ENCODE results near the gene DNAI2.

The DNAI2 gene

GRCh38 chr17:74289688-74290087, 15.7 kb downstream of the DNAI2 start:
- Histone ChIP-seq H3K4me3 (ENCODE audit: low read depth, low read length) (no peak overlapping the region), H3K9ac (ENCODE audit: low read depth, low read length) (no peak overlapping the region), H3K4me1 (ENCODE audit: control insufficient read depth, insufficient read depth, low read length) (peaks cover 5% of the 10 kb centered on the region; the same call in 1 of the 2 replicates), H3K36me3 (ENCODE audit: control insufficient read depth, insufficient read depth, low read length) (no peaks in the 10 kb centered on the region), H3K9me3 (ENCODE audit: control insufficient read depth, insufficient read depth, low read length) (no peaks in the 10 kb centered on the region), H3K27me3 (ENCODE audit: control insufficient read depth, insufficient read depth, low read length) (no peaks in the 10 kb centered on the region), H3K27ac (ENCODE audit: low read depth, low read length) (no peak overlapping the region)

- Histone ChIP-seq H3K9me3 (ENCODE audit: control insufficient read depth, insufficient read depth, low read length) (no peaks in the 10 kb centered on the region), H3K27me3 (ENCODE audit: control insufficient read depth, insufficient read depth, low read length) (no peaks in the 10 kb centered on the region), H3K4me3 (ENCODE audit: low read depth, low read length) (no peak overlapping the region), H3K27ac (ENCODE audit: low read depth, low read length) (no peak overlapping the region), H3K9ac (ENCODE audit: low read depth, low read length) (no peak overlapping the region), H3K4me1 (ENCODE audit: control insufficient read depth, insufficient read depth, low read length) (no peaks in the 10 kb centered on the region), H3K36me3 (ENCODE audit: control insufficient read depth, insufficient read depth, low read length) (no peaks in the 10 kb centered on the region)
These were observed 16.3 kb downstream of the DNAI2 start for GRCh38 chr17:74290340-74290739.

GRCh38 chr17:74292495-74292894, 18.5 kb downstream of the DNAI2 start:
- no peaks in the 10 kb centered on the region for H3K9me3 ChIP-seq (ENCODE audit: control insufficient read depth, insufficient read depth, low read length)
- H3K27me3 ChIP-seq (ENCODE audit: control insufficient read depth, insufficient read depth, low read length) = no peaks in the 10 kb centered on the region
- H3K36me3 ChIP-seq (ENCODE audit: control insufficient read depth, insufficient read depth, low read length) = no peaks in the 10 kb centered on the region
- no peak overlapping the region for H3K9ac ChIP-seq (ENCODE audit: low read depth, low read length)
- no peaks in the 10 kb centered on the region for H3K4me1 ChIP-seq (ENCODE audit: control insufficient read depth, insufficient read depth, low read length)
- no peak overlapping the region for H3K4me3 ChIP-seq (ENCODE audit: low read depth, low read length)
- H3K27ac ChIP-seq (ENCODE audit: low read depth, low read length) = no peak overlapping the region

- no peak overlapping the region for H3K4me3 ChIP-seq (ENCODE audit: low read depth, low read length)
- H3K27me3 ChIP-seq (ENCODE audit: control insufficient read depth, insufficient read depth, low read length) = no peaks in the 10 kb centered on the region
- no peak overlapping the region for H3K9ac ChIP-seq (ENCODE audit: low read depth, low read length)
- no peak overlapping the region for H3K27ac ChIP-seq (ENCODE audit: low read depth, low read length)
- H3K4me1 ChIP-seq (ENCODE audit: control insufficient read depth, insufficient read depth, low read length) = no peaks in the 10 kb centered on the region
- no peaks in the 10 kb centered on the region for H3K36me3 ChIP-seq (ENCODE audit: control insufficient read depth, insufficient read depth, low read length)
- H3K9me3 ChIP-seq (ENCODE audit: control insufficient read depth, insufficient read depth, low read length) = no peaks in the 10 kb centered on the region
These were observed 21.9 kb downstream of the DNAI2 start for GRCh38 chr17:74295625-74296547.

GRCh38 chr17:74296548-74296936, 22.5 kb downstream of the DNAI2 start:
- no peaks in the 10 kb centered on the region for H3K36me3 ChIP-seq (ENCODE audit: control insufficient read depth, insufficient read depth, low read length)
- H3K27ac ChIP-seq (ENCODE audit: low read depth, low read length) = no peak overlapping the region
- H3K27me3 ChIP-seq (ENCODE audit: control insufficient read depth, insufficient read depth, low read length) = no peaks in the 10 kb centered on the region
- H3K9me3 ChIP-seq (ENCODE audit: control insufficient read depth, insufficient read depth, low read length) = no peaks in the 10 kb centered on the region
- no peak overlapping the region for H3K4me3 ChIP-seq (ENCODE audit: low read depth, low read length)
- no peaks in the 10 kb centered on the region for H3K4me1 ChIP-seq (ENCODE audit: control insufficient read depth, insufficient read depth, low read length)
- H3K9ac ChIP-seq (ENCODE audit: low read depth, low read length) = no peak overlapping the region

- Histone ChIP-seq H3K27me3 (ENCODE audit: control insufficient read depth, insufficient read depth, low read length) (no peaks in the 10 kb centered on the region), H3K27ac (ENCODE audit: low read depth, low read length) (no peak overlapping the region), H3K4me1 (ENCODE audit: control insufficient read depth, insufficient read depth, low read length) (no peaks in the 10 kb centered on the region), H3K9me3 (ENCODE audit: control insufficient read depth, insufficient read depth, low read length) (no peaks in the 10 kb centered on the region), H3K4me3 (ENCODE audit: low read depth, low read length) (no peak overlapping the region), H3K9ac (ENCODE audit: low read depth, low read length) (no peak overlapping the region), H3K36me3 (ENCODE audit: control insufficient read depth, insufficient read depth, low read length) (no peaks in the 10 kb centered on the region)
These were observed 23.9 kb downstream of the DNAI2 start for GRCh38 chr17:74297941-74298340.

- Histone ChIP-seq H3K9ac (ENCODE audit: low read depth, low read length) (no peak overlapping the region), H3K27ac (ENCODE audit: low read depth, low read length) (no peak overlapping the region), H3K4me1 (ENCODE audit: control insufficient read depth, insufficient read depth, low read length) (no peaks in the 10 kb centered on the region), H3K36me3 (ENCODE audit: control insufficient read depth, insufficient read depth, low read length) (no peaks in the 10 kb centered on the region), H3K9me3 (ENCODE audit: control insufficient read depth, insufficient read depth, low read length) (no peaks in the 10 kb centered on the region), H3K27me3 (ENCODE audit: control insufficient read depth, insufficient read depth, low read length) (no peaks in the 10 kb centered on the region), H3K4me3 (ENCODE audit: low read depth, low read length) (no peak overlapping the region)
These were observed 24.7 kb downstream of the DNAI2 start for GRCh38 chr17:74298778-74299177.

- no peaks in the 10 kb centered on the region for H3K27me3 ChIP-seq (ENCODE audit: control insufficient read depth, insufficient read depth, low read length)
- H3K36me3 ChIP-seq (ENCODE audit: control insufficient read depth, insufficient read depth, low read length) = no peaks in the 10 kb centered on the region
- no peak overlapping the region for H3K27ac ChIP-seq (ENCODE audit: low read depth, low read length)
- H3K9ac ChIP-seq (ENCODE audit: low read depth, low read length) = no peak overlapping the region
- no peaks in the 10 kb centered on the region for H3K4me1 ChIP-seq (ENCODE audit: control insufficient read depth, insufficient read depth, low read length)
- H3K9me3 ChIP-seq (ENCODE audit: control insufficient read depth, insufficient read depth, low read length) = no peaks in the 10 kb centered on the region
- no peak overlapping the region for H3K4me3 ChIP-seq (ENCODE audit: low read depth, low read length)
These were observed 25.4 kb downstream of the DNAI2 start for GRCh38 chr17:74299226-74300009.

- Histone ChIP-seq H3K27ac (ENCODE audit: low read depth, low read length) (no peak overlapping the region), H3K36me3 (ENCODE audit: control insufficient read depth, insufficient read depth, low read length) (no peaks in the 10 kb centered on the region), H3K9ac (ENCODE audit: low read depth, low read length) (no peak overlapping the region), H3K4me3 (ENCODE audit: low read depth, low read length) (no peak overlapping the region), H3K27me3 (ENCODE audit: control insufficient read depth, insufficient read depth, low read length) (no peaks in the 10 kb centered on the region), H3K4me1 (ENCODE audit: control insufficient read depth, insufficient read depth, low read length) (no peaks in the 10 kb centered on the region), H3K9me3 (ENCODE audit: control insufficient read depth, insufficient read depth, low read length) (no peaks in the 10 kb centered on the region)
These were observed 29.3 kb downstream of the DNAI2 start for GRCh38 chr17:74303305-74303704.

- no peak overlapping the region for H3K9ac ChIP-seq (ENCODE audit: low read depth, low read length)
- H3K27ac ChIP-seq (ENCODE audit: low read depth, low read length) = no peak overlapping the region
- H3K9me3 ChIP-seq (ENCODE audit: control insufficient read depth, insufficient read depth, low read length) = no peaks in the 10 kb centered on the region
- H3K27me3 ChIP-seq (ENCODE audit: control insufficient read depth, insufficient read depth, low read length) = no peaks in the 10 kb centered on the region
- no peaks in the 10 kb centered on the region for H3K4me1 ChIP-seq (ENCODE audit: control insufficient read depth, insufficient read depth, low read length)
- no peak overlapping the region for H3K4me3 ChIP-seq (ENCODE audit: low read depth, low read length)
- H3K36me3 ChIP-seq (ENCODE audit: control insufficient read depth, insufficient read depth, low read length) = no peaks in the 10 kb centered on the region
These were observed 30.1 kb downstream of the DNAI2 start for GRCh38 chr17:74304184-74304583.

Data from HUES48 (cell line).